HPDE6-E6E7 (cell line): Measurements from ENCODE around the gene KRT5.
A peak's percentile ranks its signal among the peaks of the same experiment; 100 is the strongest.
"Not testable (repeated sequence)": the region's sequence is repeated elsewhere in the genome, so short reads cannot be mapped to it uniquely, and the experiment has no call there.

Experiments used
- DNase-seq: peaks from one replicate; pipeline ENCODE4 v3.0.0; 2011; ENCODE audit warnings: missing footprints; ENCODE audit errors: extremely low spot score

The KRT5 gene

GRCh38 chr12:52494518-52494917 is 25.7 kb downstream of the KRT5 start:
- DNase-seq, result no peak

GRCh38 chr12:52494100-52494499 is 26.1 kb downstream of the KRT5 start:
- DNase-seq, result no peak

- peak; percentile 79 for DNase-seq
Measured at GRCh38 chr12:52493172-52493571, 27.0 kb downstream of the KRT5 start, which contains the start of gene KRT6A. Gene KRT6A (minus strand): TSS chr12:52493257. CDS start chr12:52493188, 69 bp downstream.

- DNase-seq, result not testable (repeated sequence)
Measured at GRCh38 chr12:52492405-52492804, 27.8 kb downstream of the KRT5 start.

GRCh38 chr12:52491495-52491894 is 28.7 kb downstream of the KRT5 start:
- not testable (repeated sequence) for DNase-seq

GRCh38 chr12:52488736-52489135 is 31.5 kb downstream of the KRT5 start:
- no peak for DNase-seq

- not testable (repeated sequence) for DNase-seq
Measured at GRCh38 chr12:52487744-52488443, 32.3 kb downstream of the KRT5 start.

GRCh38 chr12:52487211-52487610 is 33.0 kb downstream of the KRT5 start:
- DNase-seq, result no peak

GRCh38 chr12:52486166-52487105 is 33.8 kb downstream of the KRT5 start:
- DNase-seq, result no peak

- DNase-seq, result no peak
Measured at GRCh38 chr12:52480073-52480472, 40.1 kb downstream of the KRT5 start.

- DNase-seq, result no peak
Measured at GRCh38 chr12:52477651-52478050, 42.5 kb downstream of the KRT5 start.

- DNase-seq, result no peak
Measured at GRCh38 chr12:52474212-52474611, 46.0 kb downstream of the KRT5 start.

- DNase-seq, result no peak
Measured at GRCh38 chr12:52473768-52474167, 46.4 kb downstream of the KRT5 start, which contains the start of gene KRT6C. Gene KRT6C (minus strand): TSS chr12:52473805. CDS start chr12:52473737, 68 bp downstream.

- DNase-seq, result no peak
Measured at GRCh38 chr12:52469853-52470252, 50.3 kb downstream of the KRT5 start.

- no peak for DNase-seq
Measured at GRCh38 chr12:52464897-52465296, 55.3 kb downstream of the KRT5 start.
